ENCODE measurements around the gene SLC7A4. TPM values are rescaled to one million over a fixed set of nuclear protein-coding genes. Genes with fewer than 3 reads are reported as not detected.

Gene SLC7A4
- total RNA-seq, 1 donor from 2014 or later = under 0.01 TPM

- no peak for TF ChIP-seq CTCF (IDR thresholded peaks at IDR 0.05; ENCODE audit: insufficient read depth, low read length, severe bottlenecking)
- peaks cover 51% of the 10 kb centered on the region for H3K36me3 ChIP-seq (ENCODE audit: control insufficient read depth, insufficient read depth, low read length)
- H3K27me3 ChIP-seq (ENCODE audit: control insufficient read depth, insufficient read depth, low read length) = no peaks in the 10 kb centered on the region
- DNase-seq (ENCODE audit: low read depth) (no peak), FAIRE-seq (peak; percentile 70)
- no peak overlapping the region for H3K4me3 ChIP-seq (ENCODE audit: low read depth, low read length)
Measured at GRCh38 chr22:20990184-20991180, 41.9 kb downstream of the SLC7A4 start.

GRCh38 chr22:20989323-20990138, 42.8 kb downstream of the SLC7A4 start:
- H3K4me3 ChIP-seq (ENCODE audit: low read depth, low read length) = no peak overlapping the region
- H3K36me3 ChIP-seq (ENCODE audit: control insufficient read depth, insufficient read depth, low read length) = peaks cover 51% of the 10 kb centered on the region
- H3K27me3 ChIP-seq (ENCODE audit: control insufficient read depth, insufficient read depth, low read length) = no peaks in the 10 kb centered on the region
- DNase-seq (ENCODE audit: low read depth) = no peak
- FAIRE-seq = no peak
- TF ChIP-seq CTCF (IDR thresholded peaks at IDR 0.05; ENCODE audit: insufficient read depth, low read length, severe bottlenecking) = no peak

GRCh38 chr22:20988573-20989322, 43.6 kb downstream of the SLC7A4 start:
- H3K36me3 ChIP-seq (ENCODE audit: control insufficient read depth, insufficient read depth, low read length) = peaks cover 49% of the 10 kb centered on the region
- FAIRE-seq = no peak

GRCh38 chr22:20987375-20987774, 45.0 kb downstream of the SLC7A4 start:
- peaks cover 39% of the 10 kb centered on the region for H3K36me3 ChIP-seq (ENCODE audit: control insufficient read depth, insufficient read depth, low read length)
- TF ChIP-seq CTCF (IDR thresholded peaks at IDR 0.05; ENCODE audit: insufficient read depth, low read length, severe bottlenecking) = no peak
- FAIRE-seq = no peak

More at GRCh38 chr22:20988573-20989322, 43.6 kb downstream of the SLC7A4 start:
- no peak for TF ChIP-seq CTCF (IDR thresholded peaks at IDR 0.05; ENCODE audit: insufficient read depth, low read length, severe bottlenecking)
- H3K4me3 ChIP-seq (ENCODE audit: low read depth, low read length) = no peak overlapping the region
- H3K27me3 ChIP-seq (ENCODE audit: control insufficient read depth, insufficient read depth, low read length) = no peaks in the 10 kb centered on the region
- DNase-seq (ENCODE audit: low read depth) = no peak

GRCh38 chr22:20986365-20986764, 46.0 kb downstream of the SLC7A4 start:
- FAIRE-seq = no peak
- Histone ChIP-seq H3K27me3 (ENCODE audit: control insufficient read depth, insufficient read depth, low read length) (no peaks in the 10 kb centered on the region), H3K36me3 (ENCODE audit: control insufficient read depth, insufficient read depth, low read length) (peaks cover 30% of the 10 kb centered on the region), H3K4me3 (ENCODE audit: low read depth, low read length) (no peak overlapping the region)
- no peak for DNase-seq (ENCODE audit: low read depth)
- TF ChIP-seq CTCF (IDR thresholded peaks at IDR 0.05; ENCODE audit: insufficient read depth, low read length, severe bottlenecking) = no peak

More at GRCh38 chr22:20987375-20987774, 45.0 kb downstream of the SLC7A4 start:
- H3K27me3 ChIP-seq (ENCODE audit: control insufficient read depth, insufficient read depth, low read length) = no peaks in the 10 kb centered on the region
- H3K4me3 ChIP-seq (ENCODE audit: low read depth, low read length) = no peak overlapping the region
- DNase-seq (ENCODE audit: low read depth) = no peak

All from bronchial epithelial cell (primary cell).